ENCODE measurements around the gene EEF1A1.

- TF ChIP-seq CTCF (IDR thresholded peaks at IDR 0.05) = no peak
- TF ChIP-seq POLR2A (IDR thresholded peaks at IDR 0.05) = no peak
Measured at GRCh38 chr6:73525546-73526330, 4.9 kb upstream of the EEF1A1 start.
